T-helper 2 cell (primary cell): ENCODE data around the gene ACER1.
A peak's percentile ranks its signal among the peaks of the same experiment; 100 is the strongest.
"Not testable (repeated sequence)": the region's sequence is repeated elsewhere in the genome, so short reads cannot be mapped to it uniquely, and the experiment has no call there.

ENCODE experiments used
- DNase-seq, 5 experiments: peaks; one replicate each; pipeline versions ENCODE4 v3.0.0 to v3.0.0-alpha.2; 2012 to 2022
- total RNA-seq, 2 donors: gene quantifications; one replicate each; lab custom pipeline; 2026; lab: John Stamatoyannopoulos, UW

Gene ACER1, protein sequence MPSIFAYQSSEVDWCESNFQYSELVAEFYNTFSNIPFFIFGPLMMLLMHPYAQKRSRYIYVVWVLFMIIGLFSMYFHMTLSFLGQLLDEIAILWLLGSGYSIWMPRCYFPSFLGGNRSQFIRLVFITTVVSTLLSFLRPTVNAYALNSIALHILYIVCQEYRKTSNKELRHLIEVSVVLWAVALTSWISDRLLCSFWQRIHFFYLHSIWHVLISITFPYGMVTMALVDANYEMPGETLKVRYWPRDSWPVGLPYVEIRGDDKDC
- total RNA-seq: 0.94 to 1.3 reads per million in 2 donors

DNA sequence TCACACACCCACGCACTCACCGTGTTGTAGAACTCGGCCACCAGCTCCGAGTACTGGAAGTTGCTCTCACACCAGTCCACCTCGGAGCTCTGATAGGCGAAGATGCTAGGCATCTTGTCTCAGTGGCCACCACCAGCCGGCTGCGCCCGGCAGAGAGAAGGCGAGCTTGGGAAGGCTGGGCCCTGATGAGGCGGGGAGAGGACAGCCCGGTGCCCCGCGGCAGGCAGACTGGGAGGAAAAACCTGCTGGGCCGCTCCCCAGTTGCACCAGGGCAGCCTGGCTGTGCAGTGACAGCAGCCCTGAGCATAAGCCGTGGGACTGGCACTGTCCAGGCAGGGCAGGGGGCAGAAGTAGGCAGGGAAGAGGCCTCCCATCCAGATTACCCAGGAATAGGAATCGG is at the start of gene ACER1:
ACER1 (minus strand) TSS at position 174 of the 400 bp plus-strand sequence; CDS start at position 113, 61 bp downstream.
- no peak for DNase-seq

DNA sequence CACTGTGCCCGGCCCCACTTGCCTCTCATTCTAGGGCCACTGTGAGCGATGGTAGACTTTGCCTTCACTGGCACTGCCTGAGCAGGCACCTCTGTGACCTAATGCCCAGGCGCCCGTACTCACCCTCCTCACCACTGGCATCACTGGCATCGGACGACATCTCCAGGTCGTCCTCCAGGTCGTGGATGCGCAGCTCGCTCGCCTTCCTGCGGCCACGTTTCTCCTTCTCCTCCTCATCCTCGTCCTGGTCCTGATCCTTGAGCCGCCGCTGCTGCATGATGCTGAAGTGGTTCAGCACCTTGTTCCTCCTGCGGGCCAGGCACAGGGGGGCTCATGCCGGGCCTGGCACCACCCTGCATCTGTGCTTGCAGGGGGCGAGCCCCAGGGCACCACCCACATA is 49.8 kb upstream of the ACER1 start:
- no peak for DNase-seq

DNA sequence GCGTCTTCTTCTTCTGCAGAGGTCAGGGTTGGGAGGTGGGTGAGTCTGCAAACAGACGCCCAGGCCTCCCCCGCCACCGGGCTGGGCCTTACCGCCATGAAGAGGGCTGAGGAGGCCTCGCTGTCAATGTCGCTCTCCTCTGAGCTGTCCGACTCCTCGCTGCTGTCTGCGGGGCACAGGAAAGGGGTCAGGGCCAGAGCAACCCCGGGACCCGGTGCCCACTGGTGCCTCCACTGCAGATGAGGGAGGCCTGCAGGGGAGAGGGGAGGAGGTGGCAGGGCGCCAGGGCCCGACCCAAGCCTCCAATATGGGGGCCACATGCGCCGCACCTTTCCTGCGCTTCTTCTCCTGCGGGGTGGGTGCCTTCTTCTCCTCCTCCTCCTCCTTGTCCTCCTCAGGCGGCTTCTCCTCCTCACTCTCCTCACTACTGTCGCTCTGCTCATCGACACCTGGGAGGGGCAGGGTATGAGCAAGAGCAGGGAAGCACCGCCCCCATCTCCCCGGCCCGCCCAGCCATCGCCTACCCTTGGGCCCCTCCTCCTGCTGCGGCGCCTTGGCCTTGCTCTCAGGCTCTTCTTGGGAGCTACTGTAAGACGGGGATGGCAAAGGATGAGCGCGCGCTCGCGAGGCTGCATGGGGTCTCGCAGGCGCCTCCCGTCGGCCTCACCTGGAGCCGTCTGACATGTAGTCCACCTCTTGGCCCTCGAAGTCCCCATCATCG is 47.8 kb upstream of the ACER1 start:
- DNase-seq: no peak

DNA sequence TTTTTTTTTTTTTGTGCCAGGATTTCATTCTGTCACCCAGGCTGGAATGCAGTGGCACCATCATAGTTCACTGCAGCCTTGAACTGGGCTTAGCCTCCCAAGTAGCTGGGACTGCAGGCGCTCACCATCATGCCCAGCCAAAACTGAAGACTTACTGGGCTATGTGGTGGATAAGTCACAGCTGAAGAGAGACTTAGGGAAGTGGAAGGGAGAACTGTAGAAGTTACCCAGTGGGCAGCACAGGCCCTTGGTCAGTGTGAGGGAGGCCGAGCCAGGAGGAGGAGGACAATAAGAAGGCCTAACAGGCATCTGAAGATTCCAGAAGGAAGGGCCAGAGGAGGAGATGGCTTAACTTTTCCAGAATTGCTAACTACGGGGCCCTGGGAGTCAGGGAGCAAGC is 46.3 kb upstream of the ACER1 start:
- DNase-seq: no peak

DNA sequence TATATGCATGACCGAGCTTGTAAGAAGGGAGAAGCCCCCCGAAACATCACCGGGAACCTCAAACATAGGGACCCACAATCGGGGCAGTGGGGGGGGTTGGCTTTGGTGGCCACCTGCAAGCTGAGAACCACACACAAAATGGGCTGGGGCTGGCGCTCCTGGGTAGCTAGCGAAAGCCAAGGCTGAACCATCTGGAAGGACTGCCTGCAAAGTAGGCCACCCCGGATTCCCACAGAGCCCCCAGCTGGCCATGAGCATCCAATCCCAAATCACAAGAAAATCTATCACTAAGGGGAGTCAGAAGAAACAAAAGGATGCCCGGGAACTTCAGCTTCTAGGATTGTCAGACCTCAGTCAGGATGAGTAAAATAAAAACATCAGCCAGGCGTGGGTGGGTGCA is 45.1 kb upstream of the ACER1 start:
- no peak for DNase-seq

DNA sequence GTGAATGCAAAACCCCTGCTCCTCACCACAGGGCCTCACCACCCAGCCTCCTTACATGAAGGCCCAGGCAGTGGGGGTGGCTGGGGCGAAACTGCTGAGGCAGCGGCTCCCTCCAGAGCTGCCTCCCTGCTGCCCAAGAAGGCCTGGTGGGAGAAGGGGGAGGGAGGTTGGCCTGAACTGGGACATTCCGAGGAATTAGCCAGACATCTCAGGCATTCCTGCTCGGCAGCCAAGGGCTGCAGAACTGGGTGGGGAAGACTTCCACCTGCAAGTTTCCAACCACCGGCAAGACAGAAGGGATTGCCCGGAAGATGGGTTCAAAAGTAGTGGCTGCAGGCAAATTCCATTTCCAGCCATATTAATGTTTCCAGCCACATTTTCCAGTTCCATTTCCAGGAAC is 44.6 kb upstream of the ACER1 start:
- no peak for DNase-seq

DNA sequence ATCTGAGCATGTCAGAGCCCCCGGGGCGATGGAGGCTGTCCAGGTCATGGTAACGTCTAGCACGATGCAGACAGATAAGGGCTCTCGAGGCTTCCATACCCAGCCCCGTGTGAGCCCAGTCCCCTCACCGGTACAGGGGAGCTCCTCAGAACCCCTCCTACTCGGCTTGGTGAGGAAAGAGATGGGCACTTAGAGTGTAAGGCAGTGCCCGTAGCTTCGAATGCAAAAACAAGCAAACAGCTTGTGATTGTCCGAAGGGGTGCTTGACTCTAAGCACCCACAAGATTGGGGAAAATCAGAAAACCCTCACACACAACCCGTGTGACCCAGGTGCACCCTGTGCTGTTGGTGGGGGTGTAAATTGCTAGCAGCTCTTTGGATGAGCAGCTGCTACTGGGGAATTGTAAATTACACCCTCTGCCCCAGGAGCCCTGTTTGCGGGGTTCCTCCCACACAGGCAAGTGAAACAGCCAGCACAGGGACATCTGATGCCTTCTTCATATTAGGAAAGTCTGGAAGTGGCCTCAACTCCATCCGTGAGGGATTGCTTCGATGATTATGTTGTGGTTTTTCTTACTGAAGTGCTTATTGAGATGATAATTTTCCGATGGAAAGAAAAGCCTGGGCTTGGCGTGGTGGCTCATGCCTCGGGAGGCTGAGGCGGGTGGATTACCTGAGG is 43.2 kb upstream of the ACER1 start:
- DNase-seq: no peak

DNA sequence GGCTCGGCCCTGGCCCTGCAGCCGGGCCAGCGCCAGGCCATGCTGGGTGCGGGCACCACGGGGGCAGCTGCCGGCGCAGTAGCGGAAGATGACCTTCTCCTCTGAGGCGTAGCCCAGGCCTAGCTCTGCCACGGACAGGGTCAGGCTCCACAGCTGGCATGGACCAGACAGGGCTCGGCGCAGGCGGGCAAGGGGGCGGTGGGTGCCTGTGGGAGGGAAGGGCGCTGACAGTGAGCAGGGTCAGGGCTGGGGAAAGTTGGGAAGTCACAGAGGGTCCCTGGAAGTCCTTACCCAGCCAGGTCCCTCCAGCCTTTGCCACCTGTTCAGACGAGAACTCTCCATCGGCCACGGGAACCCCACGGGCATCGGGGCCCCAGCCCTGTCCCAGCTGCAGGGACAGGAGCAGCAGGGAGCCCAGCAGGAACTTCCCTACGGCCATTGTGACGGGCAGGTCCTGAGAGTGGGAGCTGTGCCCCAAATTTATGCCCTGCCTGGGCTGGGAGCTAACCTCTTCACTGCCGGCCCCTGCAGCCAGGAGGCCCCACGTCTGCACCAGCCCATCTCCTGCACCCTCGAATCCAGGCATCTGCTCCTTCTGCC is 42.1 kb upstream of the ACER1 start, which contains the start of gene PSPN:
PSPN (minus strand) TSS at position 523 of the 600 bp plus-strand sequence; CDS start at position 439, 84 bp downstream.
- DNase-seq: no peak

DNA sequence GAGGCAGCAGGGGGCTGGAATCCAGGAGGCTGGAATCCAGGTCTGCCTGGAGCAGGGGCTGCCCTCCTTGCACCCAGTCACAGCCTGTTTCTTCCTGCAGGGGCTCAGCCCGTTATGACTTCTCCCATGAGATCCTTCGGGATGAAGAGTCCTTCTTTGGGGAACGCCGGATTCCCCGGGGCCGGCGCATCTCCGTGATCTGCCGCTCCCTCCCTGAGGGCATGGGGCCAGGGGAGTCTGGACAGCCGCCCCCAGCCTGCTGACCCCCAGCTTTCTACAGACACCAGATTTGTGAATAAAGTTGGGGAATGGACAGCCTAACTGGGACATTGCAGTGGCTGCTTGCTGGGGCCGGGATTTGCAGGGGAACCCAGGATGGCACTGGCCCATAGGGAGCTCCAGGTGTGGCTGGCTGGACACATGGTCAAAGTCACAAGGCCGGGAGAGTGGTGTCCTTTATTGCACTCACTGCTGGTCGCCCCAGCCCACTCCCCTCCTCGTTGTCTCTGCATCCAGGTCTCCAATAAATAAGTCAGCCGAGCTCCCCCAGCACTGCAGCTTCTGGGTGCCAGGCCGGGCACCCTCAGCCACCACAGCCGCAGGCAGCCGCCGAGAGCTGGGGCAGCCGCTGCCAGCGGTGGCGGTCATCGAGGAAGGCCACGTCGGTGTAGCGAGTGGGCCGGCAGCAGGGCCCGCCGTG is 41.4 kb upstream of the ACER1 start:
- no peak for DNase-seq

DNA sequence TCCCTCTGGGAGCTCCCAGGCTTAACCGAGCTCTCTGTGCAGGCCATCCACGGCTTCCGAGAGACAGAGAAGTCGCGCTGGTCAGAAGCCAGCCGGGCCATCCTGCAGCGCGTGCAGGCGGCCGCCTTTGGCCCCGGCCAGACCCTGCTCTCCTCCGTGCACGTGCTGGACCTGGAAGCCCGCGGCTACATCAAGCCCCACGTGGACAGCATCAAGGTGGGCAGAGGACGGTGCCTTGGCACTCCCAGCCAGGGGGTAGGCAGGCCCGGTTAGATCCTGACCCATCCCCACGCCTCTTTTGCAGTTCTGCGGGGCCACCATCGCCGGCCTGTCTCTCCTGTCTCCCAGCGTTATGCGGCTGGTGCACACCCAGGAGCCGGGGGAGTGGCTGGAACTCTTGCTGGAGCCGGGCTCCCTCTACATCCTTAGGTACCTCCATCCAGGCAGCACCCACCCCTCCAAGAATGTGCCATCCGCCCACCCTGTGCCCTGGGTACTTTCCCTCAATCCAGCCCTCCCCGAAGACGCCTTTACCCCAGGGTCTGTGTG is 40.8 kb upstream of the ACER1 start:
- DNase-seq: no peak

DNA sequence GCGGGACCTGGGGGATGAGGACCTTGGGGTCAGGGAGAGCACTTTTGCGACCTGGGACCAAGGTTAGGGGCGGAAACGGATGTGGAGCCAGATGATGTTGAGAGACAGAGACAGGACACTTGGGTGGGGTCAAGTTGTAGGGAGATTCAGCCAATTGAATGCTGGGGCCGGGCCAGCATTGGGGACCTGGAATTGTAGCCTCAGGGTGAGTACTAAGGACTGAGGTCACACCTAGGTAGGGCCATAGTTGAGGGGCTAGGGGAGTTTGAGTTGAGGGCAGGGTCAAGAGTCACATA is 40.3 kb upstream of the ACER1 start:
- no peak for DNase-seq

DNA sequence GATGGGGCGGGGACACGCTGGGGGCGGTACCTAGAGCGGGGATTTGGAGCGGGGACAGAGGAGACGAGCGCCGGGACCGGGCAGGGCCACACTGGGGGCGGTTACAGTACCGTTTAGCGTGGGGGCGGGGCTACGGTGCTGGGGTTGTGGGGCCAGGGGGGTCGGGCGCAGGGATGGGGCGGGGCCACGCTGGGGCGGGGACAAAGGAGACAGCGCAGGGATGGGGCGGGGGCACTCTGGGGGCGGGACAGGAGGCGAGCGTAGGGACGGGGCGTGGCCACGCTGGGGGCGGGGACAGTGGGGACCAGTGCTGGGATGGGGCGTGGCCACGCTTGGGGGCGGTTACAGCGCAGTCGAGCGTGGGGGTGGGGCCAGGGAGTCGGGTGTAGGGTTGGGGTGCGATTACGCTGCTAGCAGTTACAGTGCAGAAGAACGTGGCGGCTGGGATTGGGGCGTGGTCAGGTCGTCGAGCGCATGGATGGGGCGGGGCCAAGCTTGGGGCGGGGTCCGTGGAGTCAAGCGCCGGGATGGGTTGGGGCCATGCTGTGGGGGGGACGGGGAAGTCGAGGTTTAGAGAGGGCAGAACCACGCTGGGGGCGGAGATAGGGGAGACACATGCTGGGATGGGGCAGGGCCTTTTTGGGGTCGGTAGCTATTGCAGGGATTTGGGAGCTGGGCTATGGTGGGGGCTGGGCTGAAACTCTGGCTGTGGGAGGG is 39.8 kb upstream of the ACER1 start:
- DNase-seq: peak; percentile 94 to 99 (median 98)

DNA sequence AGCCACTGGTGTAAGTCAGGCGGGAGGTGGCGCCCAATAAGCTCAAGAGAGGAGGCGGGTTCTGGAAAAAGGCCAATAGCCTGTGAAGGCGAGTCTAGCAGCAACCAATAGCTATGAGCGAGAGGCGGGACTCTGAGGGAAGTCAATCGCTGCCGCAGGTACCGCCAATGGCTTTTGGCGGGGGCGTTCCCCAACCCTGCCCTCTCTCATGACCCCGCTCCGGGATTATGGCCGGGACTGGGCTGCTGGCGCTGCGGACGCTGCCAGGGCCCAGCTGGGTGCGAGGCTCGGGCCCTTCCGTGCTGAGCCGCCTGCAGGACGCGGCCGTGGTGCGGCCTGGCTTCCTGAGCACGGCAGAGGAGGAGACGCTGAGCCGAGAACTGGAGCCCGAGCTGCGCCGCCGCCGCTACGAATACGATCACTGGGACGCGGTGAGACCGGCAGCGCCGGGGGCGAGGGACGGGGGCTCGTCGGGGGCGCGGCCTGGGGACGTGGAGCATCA is 39.2 kb upstream of the ACER1 start, which contains the start of gene ALKBH7:
ALKBH7 (plus strand) TSS at position 201 of the 502 bp plus-strand sequence; CDS start at position 228, 27 bp downstream.
- DNase-seq: peak; percentile 82 to 100 (median 96)

DNA sequence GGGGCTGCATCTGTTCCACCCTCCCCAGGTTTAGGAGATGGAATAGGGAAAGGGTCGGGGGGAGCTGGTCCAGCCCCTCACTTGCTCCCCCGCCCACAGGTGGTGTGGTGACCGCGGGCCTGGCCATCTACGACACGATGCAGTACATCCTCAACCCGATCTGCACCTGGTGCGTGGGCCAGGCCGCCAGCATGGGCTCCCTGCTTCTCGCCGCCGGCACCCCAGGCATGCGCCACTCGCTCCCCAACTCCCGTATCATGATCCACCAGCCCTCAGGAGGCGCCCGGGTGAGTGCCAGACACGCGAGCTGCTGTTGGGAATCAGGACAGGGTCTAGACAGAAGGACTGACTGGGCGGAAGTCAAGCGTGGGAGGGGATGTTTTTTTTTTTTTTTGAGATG is 30.9 kb upstream of the ACER1 start:
- no peak for DNase-seq

DNA sequence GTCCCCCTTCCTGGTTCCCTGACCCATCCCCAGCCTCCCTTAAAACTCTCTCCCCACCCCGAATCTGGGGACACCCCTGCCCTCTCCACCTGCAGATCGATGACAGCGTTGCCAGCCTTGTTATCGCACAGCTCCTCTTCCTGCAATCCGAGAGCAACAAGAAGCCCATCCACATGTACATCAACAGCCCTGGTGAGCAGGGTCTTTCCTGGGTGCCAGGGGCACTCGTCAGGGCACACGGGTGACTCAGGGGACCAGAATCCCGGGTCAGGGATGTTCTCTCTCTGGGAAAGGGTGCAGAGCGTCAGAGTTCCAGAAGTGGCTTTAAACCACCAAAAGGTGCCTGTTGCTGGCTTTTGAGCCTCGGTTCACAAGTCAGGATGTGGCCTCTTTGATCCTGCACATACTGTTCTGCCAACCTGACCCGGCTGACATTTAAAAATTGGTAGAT is 29.0 kb upstream of the ACER1 start:
- peak in 3 of 5 experiments; percentile 28 to 71 (median 52) for DNase-seq

DNA sequence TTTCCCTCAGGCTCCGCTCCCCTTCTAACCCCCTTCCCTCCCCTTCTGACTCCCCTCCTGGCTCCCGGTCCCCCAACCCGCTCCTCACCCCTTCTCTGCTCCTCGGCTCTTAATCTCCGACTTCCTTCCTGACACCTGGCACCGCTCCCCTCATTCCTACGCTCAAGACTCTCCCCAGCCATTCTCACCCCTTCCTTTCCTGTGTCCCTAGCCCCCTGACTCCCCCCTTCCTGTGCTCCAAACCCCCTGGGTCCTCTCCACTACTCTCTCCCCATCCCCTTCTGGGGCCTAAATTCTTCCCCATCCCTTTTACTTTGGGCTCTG is 28.6 kb upstream of the ACER1 start:
- no peak for DNase-seq

DNA sequence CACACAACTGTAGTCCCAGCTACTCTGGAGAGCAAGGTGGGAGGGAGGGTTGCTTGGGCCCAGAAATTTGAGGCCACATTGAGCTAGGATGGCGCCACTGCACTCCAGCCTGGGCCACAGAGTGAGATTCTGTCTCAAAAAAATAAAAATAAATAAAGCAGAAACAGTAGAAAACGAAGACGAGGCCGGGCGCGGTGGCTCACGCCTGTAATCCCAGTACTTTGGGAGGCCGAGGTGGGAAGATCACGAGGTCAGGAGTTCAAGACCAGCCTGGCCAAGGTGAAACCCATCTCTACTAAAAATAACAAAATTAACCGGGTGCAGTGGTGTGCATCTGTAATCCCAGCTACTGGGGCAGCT is 27.4 kb upstream of the ACER1 start:
- DNase-seq: not testable (repeated sequence)

DNA sequence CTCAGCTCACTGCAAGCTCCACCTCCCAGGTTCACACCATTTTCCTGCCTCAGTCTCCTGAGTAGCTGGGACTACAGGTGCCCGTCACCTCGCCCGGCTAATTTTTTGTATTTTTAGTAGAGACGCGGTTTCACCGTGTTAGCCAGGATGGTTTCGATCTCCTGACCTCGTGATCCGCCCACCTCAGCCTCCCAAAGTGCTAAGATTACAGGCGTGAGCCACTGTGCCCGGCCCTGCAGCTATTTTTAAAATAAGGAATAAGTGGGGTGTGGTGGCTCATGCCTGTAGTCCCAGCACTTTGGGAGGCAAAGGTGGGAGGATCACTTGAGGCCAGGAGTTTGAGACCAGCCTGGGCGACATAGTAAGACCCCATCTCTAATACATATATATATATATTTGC is 27.0 kb upstream of the ACER1 start:
- not testable (repeated sequence) for DNase-seq

DNA sequence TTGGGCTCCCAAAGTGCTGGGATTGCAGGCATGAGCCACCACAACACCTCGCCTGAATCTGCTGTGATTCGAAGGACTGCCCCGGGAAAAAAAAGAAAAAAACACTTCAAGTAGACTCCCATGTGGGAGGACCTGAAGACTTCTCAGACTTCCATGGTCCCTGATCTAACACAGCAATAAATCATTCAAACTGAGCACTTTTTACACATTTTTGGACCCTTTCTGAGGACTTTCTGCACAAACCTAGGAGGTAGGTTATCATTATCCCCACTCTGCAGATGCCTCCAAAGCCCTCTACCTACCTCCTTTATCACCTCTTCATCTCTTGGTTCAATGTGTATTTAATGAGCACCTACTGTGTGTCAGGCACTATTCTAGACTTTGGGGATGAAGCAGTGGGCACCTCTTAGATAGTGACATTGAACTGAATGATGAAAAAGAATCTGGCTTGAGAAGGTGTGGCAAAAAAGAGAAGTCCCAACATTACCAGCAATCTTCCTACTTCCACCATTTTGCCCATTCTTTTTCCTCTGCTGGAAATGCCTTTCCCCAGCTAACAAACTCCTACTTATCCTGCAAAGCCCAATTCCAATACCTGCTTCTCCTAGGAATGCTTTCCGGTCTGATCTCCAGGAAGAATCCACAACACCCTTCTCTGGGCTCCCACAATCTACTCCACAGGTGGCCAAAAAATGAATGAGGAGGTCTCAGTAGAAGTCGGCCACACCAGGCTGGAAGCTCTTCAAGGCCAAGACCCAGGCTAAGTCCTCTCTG is 26.3 kb upstream of the ACER1 start:
- no peak for DNase-seq

DNA sequence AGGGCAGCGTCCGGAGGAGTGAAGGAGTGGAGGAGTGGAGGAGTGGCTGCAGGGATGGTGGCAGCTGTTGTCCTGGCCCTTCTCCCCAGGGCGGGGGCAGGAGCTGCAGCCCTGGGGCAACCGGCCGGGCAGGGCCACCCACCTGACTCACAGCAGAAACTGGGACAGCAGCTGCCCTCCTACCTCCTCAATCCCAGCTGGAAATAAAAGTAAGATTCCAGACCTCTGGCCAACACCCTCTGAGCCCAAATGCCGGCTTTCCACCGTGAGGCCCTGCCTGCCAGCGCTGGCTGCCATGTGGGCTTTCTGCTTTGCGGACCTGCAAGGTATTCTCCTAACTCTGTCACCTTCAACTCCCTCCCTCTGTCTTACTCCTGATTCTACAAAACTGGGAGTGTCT is 24.6 kb upstream of the ACER1 start:
- DNase-seq: no peak

DNA sequence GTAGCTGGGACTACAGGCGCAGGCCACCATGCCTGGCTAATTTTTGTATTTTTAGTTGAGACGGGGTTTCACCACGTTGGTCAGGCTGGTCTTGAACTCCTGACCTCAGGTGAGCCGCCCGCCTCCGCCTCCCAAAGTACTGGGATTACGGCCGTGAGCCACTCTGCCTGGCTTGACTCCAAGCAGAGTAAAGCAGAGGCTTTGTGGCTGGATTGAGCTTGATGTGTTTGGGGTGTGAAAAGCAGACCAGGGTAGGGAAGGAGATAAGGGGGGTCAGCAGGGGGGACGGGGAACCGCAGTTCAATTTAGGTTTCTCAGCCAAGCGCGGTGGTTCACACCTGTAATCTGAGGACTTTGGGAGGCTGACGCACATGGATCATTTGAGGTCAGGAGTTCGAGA is 23.8 kb upstream of the ACER1 start:
- DNase-seq: no peak
